ENCODE results near the gene DLX2.

DLX2 gene

DNA sequence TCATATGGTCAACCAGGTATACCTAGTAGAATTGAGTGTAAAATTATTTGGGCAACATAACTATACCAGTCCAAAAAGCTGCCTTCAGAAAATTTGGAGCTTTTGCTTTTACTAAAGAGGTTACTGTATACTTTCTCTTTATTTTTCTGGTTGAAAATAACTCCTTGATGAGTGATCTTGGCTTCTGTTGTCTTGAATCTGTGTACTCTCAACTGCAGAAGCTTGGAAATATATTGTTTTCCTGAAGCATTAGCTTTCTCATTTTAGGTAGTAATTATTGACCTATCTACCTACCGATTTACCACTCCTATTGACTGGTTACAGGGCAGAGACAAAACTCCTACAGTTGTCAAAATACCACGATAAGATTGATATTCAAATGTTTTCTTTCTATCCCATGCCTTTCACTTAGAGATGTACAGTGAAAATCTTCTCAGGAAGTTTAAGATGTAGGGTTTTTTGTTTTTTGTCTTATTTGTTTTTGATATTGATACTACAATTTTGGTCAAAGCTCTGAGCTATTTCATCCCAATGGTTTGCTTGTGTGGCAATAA, 53.1 kb downstream of the DLX2 start:
- no peak for DNase-seq

Data from activated CD4-positive, alpha-beta T cell treated with anti-CD3 and anti-CD28 coated beads, Interleukin-10, Interleukin-2, amounts not matched to agents 100 ng/mL and 50 ng/mL, durations not matched to agents 16 hours and 8 hours (primary cell).